ENCODE data around the gene CCDC27. TPM values are rescaled to one million over a fixed set of nuclear protein-coding genes. Genes with fewer than 3 reads are reported as not detected.

CCDC27 gene
- total and polyA plus RNA-seq, 2 of the 13 experiments (the other 11 are each of a cell fraction or from before 2014, with no cell fraction given): not detected

GRCh38 chr1:3756394-3756793, 4.1 kb downstream of the CCDC27 start:
- Histone ChIP-seq H3K27ac (ENCODE audit: extremely low read length, insufficient read depth, low read length) (no peak overlapping the region), H4K20me1 (ENCODE audit: insufficient read depth, low read length) (no peaks in the 10 kb centered on the region), H3K9me3 (ENCODE audit: low read length) (no peaks in the 10 kb centered on the region), H3K4me1 (ENCODE audit: insufficient read depth, low read length) (no peaks in the 10 kb centered on the region), H3K36me3 (replicated peaks in 1 of 2; ENCODE audit: control insufficient read depth in 1 of 2, insufficient read depth in 2 of 2, low read length in 2 of 2) (no peaks in the 10 kb centered on the region), H3K9ac (ENCODE audit: insufficient read depth, low read depth, low read length) (no peak overlapping the region), H3K27me3 (ENCODE audit: control insufficient read depth in 1 of 2, insufficient read depth in 2 of 2, low read length in 2 of 2) (peaks cover 17 to 70% of the 10 kb centered on the region in 2 experiments; a peak in 4 of 5 replicates), H3K4me3 (replicated peaks in 1 of 3; ENCODE audit: insufficient read depth in 1 of 3, low read depth in 2 of 3, low read length in 3 of 3) (no peak overlapping the region), H3K4me2 (ENCODE audit: low read depth, low read length) (no peak overlapping the region), H2AFZ (ENCODE audit: low read length) (no peak overlapping the region), H3K79me2 (ENCODE audit: insufficient read depth, low read length) (no peaks in the 10 kb centered on the region)
- 49% methylated on average over 17 of the region's 21 CpGs for whole genome bisulfite sequencing (ENCODE audit: low lambda C conversion rate)
- TF ChIP-seq NAIF1 (CRISPR knock-in tag; IDR thresholded peaks at IDR 0.05; ENCODE audit: borderline replicate concordance) (no peak), ATF7 (IDR thresholded peaks at IDR 0.05) (peak; percentile 32; the same call in 1 of the 2 replicates), ATF7 (CRISPR knock-in tag; IDR thresholded peaks at IDR 0.05) (no peak), EZH2 (conservative IDR thresholded peaks at IDR 0.05; ENCODE audit: low read depth, low read length) (0 out of 2 replicates have a peak, but pooled peaks have one; percentile 22), CREB1 (IDR thresholded peaks at IDR 0.05) (0 out of 2 replicates have a peak, but pooled peaks have one; percentile 18), CREB1 (CRISPR knock-in tag; IDR thresholded peaks at IDR 0.05) (no peak)
- ATAC-seq: no peak
- POLR2A ChIA-PET: interaction anchor here (0.7 to 0.8 kb wide), 2 partner anchors 8 to 15 kb away, joined by 3 read pairs; no protein-coding TSS in a partner anchor
- no peak for DNase-seq (ENCODE audit: low spot score)
- intact Hi-C loops (cut with micrococcal nuclease; ENCODE audit: unreplicated experiment): no loop called here
- no peak for FAIRE-seq
- no TSS peak for BruUV-seq (replicated peaks)
- in situ Hi-C loops (cut with HindIII; ENCODE audit: extremely low pct_ligation_motif_present, low pct_unique_long_range_greater_than_20kb): no loop called here
- CTCF ChIA-PET (ENCODE audit: low intra/inter-chr PET ratio, low total read pairs): no interaction called here

- Histone ChIP-seq H3K4me2 (ENCODE audit: low read depth, low read length) (no peak overlapping the region), H3K36me3 (replicated peaks in 1 of 2; ENCODE audit: control insufficient read depth in 1 of 2, insufficient read depth in 2 of 2, low read length in 2 of 2) (no peaks in the 10 kb centered on the region), H3K27ac (ENCODE audit: extremely low read length, insufficient read depth, low read length) (no peak overlapping the region), H3K9me3 (ENCODE audit: low read length) (no peaks in the 10 kb centered on the region), H4K20me1 (ENCODE audit: insufficient read depth, low read length) (no peaks in the 10 kb centered on the region), H2AFZ (ENCODE audit: low read length) (no peak overlapping the region), H3K9ac (ENCODE audit: insufficient read depth, low read depth, low read length) (no peak overlapping the region), H3K27me3 (ENCODE audit: control insufficient read depth in 1 of 2, insufficient read depth in 2 of 2, low read length in 2 of 2) (peaks cover 14 to 73% of the 10 kb centered on the region in 2 experiments), H3K4me1 (ENCODE audit: insufficient read depth, low read length) (no peaks in the 10 kb centered on the region), H3K4me3 (replicated peaks in 1 of 3; ENCODE audit: insufficient read depth in 1 of 3, low read depth in 2 of 3, low read length in 3 of 3) (no peak overlapping the region), H3K79me2 (ENCODE audit: insufficient read depth, low read length) (no peaks in the 10 kb centered on the region)
- CTCF ChIA-PET (ENCODE audit: low intra/inter-chr PET ratio, low total read pairs): no interaction called here
- ATAC-seq: no peak
- DNase-seq (ENCODE audit: low spot score): no peak
- 62% methylated on average over 6 of the region's 6 CpGs for WGBS (ENCODE audit: low lambda C conversion rate)
- intact Hi-C loops (cut with micrococcal nuclease; ENCODE audit: unreplicated experiment): no loop called here
- no TSS peak for BruUV-seq (replicated peaks)
- FAIRE-seq: no peak
- in situ Hi-C loops (cut with HindIII; ENCODE audit: extremely low pct_ligation_motif_present, low pct_unique_long_range_greater_than_20kb): no loop called here
- POLR2A ChIA-PET: interaction anchor here (2.1 kb wide), 1 partner anchor 12 kb away, joined by 8 read pairs; no protein-coding TSS in a partner anchor
- TF ChIP-seq ZNF513 (CRISPR knock-in tag; conservative IDR thresholded peaks at IDR 0.05) (no peak), RBM22 (optimal IDR thresholded peaks at IDR 0.05; ENCODE audit: low read length) (no peak), ESRRA (CRISPR knock-in tag; IDR thresholded peaks at IDR 0.05; ENCODE audit: low read depth) (no peak), TRIM24 (CRISPR knock-in tag; IDR thresholded peaks at IDR 0.05) (no peak), ZNF83 (CRISPR knock-in tag; IDR thresholded peaks at IDR 0.05; ENCODE audit: borderline replicate concordance) (no peak), NKX3-1 (CRISPR knock-in tag; IDR thresholded peaks at IDR 0.05) (no peak), ZNF546 (CRISPR knock-in tag; conservative IDR thresholded peaks at IDR 0.05) (no peak), ZMAT3 (CRISPR knock-in tag; conservative IDR thresholded peaks at IDR 0.05) (no peak), ZNF354B (CRISPR knock-in tag; IDR thresholded peaks at IDR 0.05) (no peak)
- TF ChIP-seq, protein P1, sequence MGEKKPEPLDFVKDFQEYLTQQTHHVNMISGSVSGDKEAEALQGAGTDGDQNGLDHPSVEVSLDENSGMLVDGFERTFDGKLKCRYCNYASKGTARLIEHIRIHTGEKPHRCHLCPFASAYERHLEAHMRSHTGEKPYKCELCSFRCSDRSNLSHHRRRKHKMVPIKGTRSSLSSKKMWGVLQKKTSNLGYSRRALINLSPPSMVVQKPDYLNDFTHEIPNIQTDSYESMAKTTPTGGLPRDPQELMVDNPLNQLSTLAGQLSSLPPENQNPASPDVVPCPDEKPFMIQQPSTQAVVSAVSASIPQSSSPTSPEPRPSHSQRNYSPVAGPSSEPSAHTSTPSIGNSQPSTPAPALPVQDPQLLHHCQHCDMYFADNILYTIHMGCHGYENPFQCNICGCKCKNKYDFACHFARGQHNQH (CRISPR knock-in tag; IDR thresholded peaks at IDR 0.05): no peak
- TF ChIP-seq, protein P2, sequence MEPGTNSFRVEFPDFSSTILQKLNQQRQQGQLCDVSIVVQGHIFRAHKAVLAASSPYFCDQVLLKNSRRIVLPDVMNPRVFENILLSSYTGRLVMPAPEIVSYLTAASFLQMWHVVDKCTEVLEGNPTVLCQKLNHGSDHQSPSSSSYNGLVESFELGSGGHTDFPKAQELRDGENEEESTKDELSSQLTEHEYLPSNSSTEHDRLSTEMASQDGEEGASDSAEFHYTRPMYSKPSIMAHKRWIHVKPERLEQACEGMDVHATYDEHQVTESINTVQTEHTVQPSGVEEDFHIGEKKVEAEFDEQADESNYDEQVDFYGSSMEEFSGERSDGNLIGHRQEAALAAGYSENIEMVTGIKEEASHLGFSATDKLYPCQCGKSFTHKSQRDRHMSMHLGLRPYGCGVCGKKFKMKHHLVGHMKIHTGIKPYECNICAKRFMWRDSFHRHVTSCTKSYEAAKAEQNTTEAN (CRISPR knock-in tag; conservative IDR thresholded peaks at IDR 0.05): no peak
Observed at GRCh38 chr1:3759164-3759563, 6.9 kb downstream of the CCDC27 start.
